Bronchial epithelial cell (primary cell): ENCODE measurements around the gene POM121L12. TPM values are rescaled to one million over a fixed set of nuclear protein-coding genes. Genes with fewer than 3 reads are reported as not detected.

Source experiments
- DNase-seq: peaks from one replicate; pipeline ENCODE4 v3.0.0-alpha.2; 2010; ENCODE audit warnings: low read depth
- FAIRE-seq: peaks from 2 replicates; lab custom pipeline; 2011; peaks lifted over from hg19 to GRCh38; lab: Jason Lieb, UNC
- H3K27me3 ChIP-seq: 2 replicates; pipeline ENCODE4 v1.5.1; 2011; ENCODE audit warnings: low read length; ENCODE audit not compliant: control insufficient read depth, insufficient read depth
- H3K36me3 ChIP-seq: 2 replicates; pipeline ENCODE4 v1.5.1; 2011; ENCODE audit warnings: low read length; ENCODE audit not compliant: control insufficient read depth, insufficient read depth
- H3K4me3 ChIP-seq: 2 replicates; pipeline ENCODE4 v1.5.1; 2011; ENCODE audit warnings: mild to moderate bottlenecking, low read depth, low read length, control low read depth
- CTCF ChIP-seq: IDR thresholded peaks from 2 replicates; pipeline ENCODE4 v1.5.1; 2011; ENCODE audit warnings: mild to moderate bottlenecking, moderate library complexity, low read length, control low read depth, inconsistent platforms; ENCODE audit not compliant: insufficient read depth, severe bottlenecking
- total RNA-seq: library from RNA; depleted of rRNA; stranded (reverse); fragments of >200 nt; gene quantifications from 2 replicates; pipeline ENCODE4 v1.2.1, GENCODE V29; 2014

POM121L12 gene
- total RNA-seq, 1 donor from 2014 or later: not detected

DNA sequence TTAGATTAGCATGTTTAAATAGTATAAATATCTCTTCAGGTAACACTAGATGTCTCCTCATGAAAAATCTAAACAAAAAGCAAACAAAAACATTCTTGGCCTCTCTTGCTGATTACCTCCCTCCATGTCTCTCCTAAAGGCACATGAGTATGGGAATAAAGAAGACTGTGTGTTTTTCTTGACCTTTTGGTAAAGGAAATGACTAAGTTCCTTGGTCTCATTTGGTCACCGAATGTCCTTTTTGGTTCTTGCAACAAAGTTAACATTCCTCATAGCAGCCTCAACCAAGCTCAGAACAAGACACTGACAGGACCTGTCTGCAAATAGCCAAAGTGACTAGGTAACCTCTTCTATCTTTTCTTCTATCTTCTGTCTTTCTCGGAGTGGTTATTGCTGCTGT is 35.5 kb downstream of the POM121L12 start:
- DNase-seq (no peak), FAIRE-seq (no peak)
- H3K4me3 ChIP-seq: no peak overlapping the region
- no peaks in the 10 kb centered on the region for H3K27me3 ChIP-seq
- H3K36me3 ChIP-seq: no peaks in the 10 kb centered on the region
- no peak for TF ChIP-seq CTCF
